Gastrocnemius medialis (tissue), 4 donors: Measurements from ENCODE around the gene SUV39H2. TPM values are rescaled to one million over a fixed set of nuclear protein-coding genes. Genes with fewer than 3 reads are reported as not detected.

Experiments used
- ATAC-seq, 2 donors: fragments of 150-250 bp; one replicate each; pipeline ENCODE4 v1.9.1; 2016
- DNase-seq, 2 donors: peaks; one replicate each; pipeline ENCODE4 v3.0.0-alpha.2; 2019
- H3K27ac ChIP-seq, 4 donors: fragments of 200-600 bp; sonication (generic); 1 replicate in 1 of 4; 2 replicates in 3 of 4; pipeline ENCODE4 v1.5.1; 2016 to 2018; ENCODE audit warnings: mild to moderate bottlenecking in 2 of 4, moderate library complexity in 1 of 4
- H3K27me3 ChIP-seq, 3 donors: fragments of 200-600 bp; sonication (generic) in 2 of 3; 1 replicate in 1 of 3; 2 replicates in 2 of 3; pipeline versions ENCODE4 v1.5.1 to v1.6.0; 2016 to 2019; ENCODE audit warnings: mild to moderate bottlenecking in 1 of 3, moderate library complexity in 1 of 3
- H3K36me3 ChIP-seq, 2 donors: fragments of 200-600 bp; sonication (generic) in 1 of 2; one replicate each; pipeline ENCODE4 v1.5.1; 2017 to 2018
- H3K4me1 ChIP-seq, 2 donors: fragments of 200-600 bp; sonication (generic) in 1 of 2; one replicate each; pipeline ENCODE4 v1.5.1; 2016 to 2017; ENCODE audit warnings: mild to moderate bottlenecking in 2 of 2
- H3K4me3 ChIP-seq, 4 donors: fragments of 200-600 bp; sonication (generic) in 3 of 4; 1 replicate in 1 of 4; 2 replicates in 3 of 4; pipeline ENCODE4 v1.5.1; 2016 to 2019; ENCODE audit warnings: mild to moderate bottlenecking in 2 of 4
- H3K9me3 ChIP-seq, 3 donors: fragments of 200-600 bp; sonication (generic) in 2 of 3; 1 replicate in 1 of 3; 2 replicates in 2 of 3; pipeline ENCODE4 v1.5.1; 2016 to 2019
- POLR2A ChIP-seq, 2 donors: fragments of 450-650 bp; IDR thresholded peaks; one replicate each; pipeline ENCODE4 v1.6.1; 2017; ENCODE audit warnings: antibody characterized with exemption in 2 of 2, mild to moderate bottlenecking in 2 of 2, moderate library complexity in 2 of 2
- in situ Hi-C, 4 donors: fragments of 200-750 bp; cut with MboI; loops; one replicate each; pipeline versions ENCODE4 v1.15.0 to v1.8.0; 2017; ENCODE audit warnings: low sequenced_read_pairs in 4 of 4
- intact Hi-C: fragments of 100-400 bp; cut with DNase I; formaldehyde crosslinking; loops from one replicate; pipeline ENCODE4 v1.15.1; 2023; ENCODE audit warnings: low total_unique reads
- total RNA-seq, 4 donors: library from RNA; depleted of rRNA; stranded (reverse); fragments of >200 nt; gene quantifications; one replicate each; pipeline versions ENCODE4 v1.1.0 to v1.2.3, GENCODE V29; 2016
- TF ChIP-seq, protein P1 (sequence below), 5 experiments: fragments of 450-650 bp in 3 of 5; fragments of 200-600 bp in 2 of 5; sonication (generic) in 2 of 5; IDR thresholded peaks in 4 of 5; conservative IDR thresholded peaks in 1 of 5; 1 replicate in 4 of 5; 2 replicates in 1 of 5; pipeline ENCODE4 v1.5.1; 2016 to 2019; ENCODE audit warnings: antibody characterized with exemption in 5 of 5, mild to moderate bottlenecking in 3 of 5, moderate library complexity in 3 of 5

SUV39H2 gene
- total RNA-seq, 4 donors from 2014 or later: 0.71 to 7.4 (median 5.0) TPM

DNA sequence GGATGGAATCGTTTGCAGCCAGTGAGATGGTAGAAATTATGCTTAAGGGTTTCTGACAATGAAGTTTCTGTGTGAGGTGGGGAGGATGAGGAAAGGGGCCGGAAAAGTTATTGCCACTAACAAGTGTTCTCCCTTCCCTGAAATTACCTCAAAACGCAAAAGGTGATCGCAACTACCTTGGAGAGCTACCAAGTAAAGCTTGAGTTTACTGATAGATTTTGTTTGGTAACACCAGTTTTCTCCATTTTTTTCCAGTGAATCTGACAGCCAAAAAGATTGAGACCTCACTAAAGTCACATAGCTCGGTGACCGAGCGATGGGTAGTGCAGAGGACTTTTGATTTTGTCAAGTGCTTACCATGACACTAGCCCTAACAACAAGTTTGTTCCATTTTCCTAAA, 1.6 kb downstream of the SUV39H2 start:
- Histone ChIP-seq H3K27ac (no peak overlapping the region), H3K4me1 (peaks cover 30 to 34% of the 10 kb centered on the region in 2 donors), H3K27me3 (no peaks in the 10 kb centered on the region), H3K9me3 (no peaks in the 10 kb centered on the region), H3K36me3 (no peaks in the 10 kb centered on the region), H3K4me3 (peak overlapping the region in 3 of 4 donors; percentile 83 to 95 (median 93))
- no peak for TF ChIP-seq POLR2A (IDR thresholded peaks at IDR 0.05)
- TF ChIP-seq, protein P1, sequence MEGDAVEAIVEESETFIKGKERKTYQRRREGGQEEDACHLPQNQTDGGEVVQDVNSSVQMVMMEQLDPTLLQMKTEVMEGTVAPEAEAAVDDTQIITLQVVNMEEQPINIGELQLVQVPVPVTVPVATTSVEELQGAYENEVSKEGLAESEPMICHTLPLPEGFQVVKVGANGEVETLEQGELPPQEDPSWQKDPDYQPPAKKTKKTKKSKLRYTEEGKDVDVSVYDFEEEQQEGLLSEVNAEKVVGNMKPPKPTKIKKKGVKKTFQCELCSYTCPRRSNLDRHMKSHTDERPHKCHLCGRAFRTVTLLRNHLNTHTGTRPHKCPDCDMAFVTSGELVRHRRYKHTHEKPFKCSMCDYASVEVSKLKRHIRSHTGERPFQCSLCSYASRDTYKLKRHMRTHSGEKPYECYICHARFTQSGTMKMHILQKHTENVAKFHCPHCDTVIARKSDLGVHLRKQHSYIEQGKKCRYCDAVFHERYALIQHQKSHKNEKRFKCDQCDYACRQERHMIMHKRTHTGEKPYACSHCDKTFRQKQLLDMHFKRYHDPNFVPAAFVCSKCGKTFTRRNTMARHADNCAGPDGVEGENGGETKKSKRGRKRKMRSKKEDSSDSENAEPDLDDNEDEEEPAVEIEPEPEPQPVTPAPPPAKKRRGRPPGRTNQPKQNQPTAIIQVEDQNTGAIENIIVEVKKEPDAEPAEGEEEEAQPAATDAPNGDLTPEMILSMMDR (IDR thresholded peaks at IDR 0.05 in 4 of 5, conservative IDR thresholded peaks at IDR 0.05 in 1 of 5): no peak
- intact Hi-C loops: no loop called here
- no peak for ATAC-seq
- in situ Hi-C loops: no loop called here
- no peak for DNase-seq

DNA sequence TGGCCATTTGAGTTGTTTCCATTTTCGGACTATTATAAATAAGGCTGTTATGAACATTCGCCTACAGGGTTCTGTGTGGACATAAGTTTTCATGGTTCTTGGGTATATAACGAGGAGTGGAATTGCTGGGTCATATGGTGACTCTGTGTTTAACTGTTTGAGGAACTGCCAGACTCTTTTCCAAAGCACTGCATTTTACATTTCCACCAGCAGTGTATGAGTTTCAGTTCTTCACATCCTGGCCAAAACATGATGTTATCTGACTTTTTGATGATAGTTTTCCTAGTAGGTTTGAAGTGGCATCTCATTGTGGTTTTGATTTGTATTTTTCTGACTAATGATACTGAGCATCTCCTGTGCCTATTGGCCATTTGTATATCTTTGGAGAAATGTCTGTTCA, 5.4 kb downstream of the SUV39H2 start:
- Histone ChIP-seq H3K9me3 (no peaks in the 10 kb centered on the region), H3K4me1 (peaks cover 8 to 11% of the 10 kb centered on the region in 2 donors), H3K27me3 (no peaks in the 10 kb centered on the region), H3K27ac (no peak overlapping the region), H3K4me3 (no peak overlapping the region), H3K36me3 (no peaks in the 10 kb centered on the region)
- TF ChIP-seq POLR2A (IDR thresholded peaks at IDR 0.05): no peak
- TF ChIP-seq, protein P1 (IDR thresholded peaks at IDR 0.05 in 4 of 5, conservative IDR thresholded peaks at IDR 0.05 in 1 of 5): no peak
- in situ Hi-C loops: no loop called here
- intact Hi-C loops: no loop called here
- DNase-seq: no peak
- ATAC-seq: no peak

DNA sequence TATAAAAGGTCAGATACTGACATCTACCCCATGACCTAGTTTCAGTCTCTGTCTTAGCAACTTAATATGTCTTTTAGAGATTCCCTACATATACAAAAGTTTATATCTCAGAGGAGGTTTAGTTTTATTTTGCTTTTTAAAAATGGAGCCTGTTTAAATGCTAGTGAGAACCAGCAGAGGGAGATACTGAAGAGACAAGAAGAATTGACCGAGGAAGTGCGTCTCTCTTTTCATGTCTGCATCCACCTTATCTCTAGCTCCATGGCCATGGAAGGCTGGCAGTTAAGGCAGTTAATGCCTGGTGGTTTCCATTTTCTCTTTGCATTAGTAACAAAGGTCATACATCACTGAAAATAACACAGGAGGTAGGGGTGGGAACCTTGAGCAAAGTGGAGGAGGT, 10.7 kb downstream of the SUV39H2 start:
- no peak for DNase-seq
- Histone ChIP-seq H3K4me3 (no peak overlapping the region), H3K27me3 (no peaks in the 10 kb centered on the region), H3K9me3 (no peaks in the 10 kb centered on the region), H3K36me3 (no peaks in the 10 kb centered on the region), H3K27ac (no peak overlapping the region), H3K4me1 (peaks cover 0 to 4% of the 10 kb centered on the region in 2 donors)
- in situ Hi-C loops: no loop called here
- TF ChIP-seq, protein P1 (IDR thresholded peaks at IDR 0.05 in 4 of 5, conservative IDR thresholded peaks at IDR 0.05 in 1 of 5): no peak
- no peak for TF ChIP-seq POLR2A (IDR thresholded peaks at IDR 0.05)
- intact Hi-C loops: no loop called here
- no peak for ATAC-seq

DNA sequence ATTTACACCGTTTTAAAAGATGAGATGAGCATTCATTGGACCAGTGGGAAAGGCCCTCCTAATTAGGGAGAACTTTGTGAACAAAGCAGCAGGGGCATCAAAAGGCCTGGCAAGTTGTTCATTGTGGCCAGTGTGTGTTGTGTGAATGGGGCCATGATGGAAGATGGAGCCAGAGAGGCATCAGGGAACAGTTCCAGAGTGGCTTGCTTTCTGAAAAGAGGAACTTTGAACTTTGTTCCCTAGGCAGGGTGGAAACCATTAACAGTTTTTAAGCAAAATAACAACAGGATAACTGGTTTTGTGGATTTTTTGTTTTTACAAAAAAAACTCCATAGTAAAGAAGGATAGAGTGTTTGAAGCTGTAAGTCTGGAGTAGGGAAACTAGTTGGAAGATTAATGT, 12.5 kb downstream of the SUV39H2 start:
- DNase-seq (no peak), ATAC-seq (no peak)
- TF ChIP-seq POLR2A (IDR thresholded peaks at IDR 0.05): no peak
- H3K36me3 ChIP-seq: no peaks in the 10 kb centered on the region
- H3K27ac ChIP-seq: no peak overlapping the region
- intact Hi-C loops: no loop called here
- no peaks in the 10 kb centered on the region for H3K27me3 ChIP-seq
- H3K9me3 ChIP-seq: no peaks in the 10 kb centered on the region
- in situ Hi-C loops: no loop called here
- H3K4me3 ChIP-seq: no peak overlapping the region
- peaks cover 0 to 4% of the 10 kb centered on the region in 2 donors for H3K4me1 ChIP-seq

DNA sequence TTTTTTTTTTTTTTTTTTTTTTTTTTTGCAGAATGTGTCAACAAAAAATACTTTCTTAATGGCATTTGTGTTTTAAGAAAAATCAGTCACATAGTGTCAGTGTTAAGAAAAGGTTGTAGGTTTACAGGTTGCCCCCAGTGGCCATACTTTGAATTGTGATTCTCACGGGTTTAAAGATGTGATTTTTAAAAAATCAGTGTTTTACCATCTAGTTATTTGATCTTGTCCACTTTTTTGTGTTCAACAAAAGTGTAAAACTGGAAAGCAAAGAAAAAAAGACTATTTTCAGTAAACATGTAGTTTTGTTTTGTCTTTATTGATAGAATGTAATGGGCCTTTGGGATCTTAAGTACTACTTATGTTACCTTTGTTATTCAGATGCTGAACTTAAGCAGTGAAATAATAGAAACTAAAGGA, 25.7 kb downstream of the SUV39H2 start:
- no peaks in the 10 kb centered on the region for H3K27me3 ChIP-seq
- no peaks in the 10 kb centered on the region for H3K9me3 ChIP-seq
- H3K36me3 ChIP-seq: peaks cover 3 to 34% of the 10 kb centered on the region in 2 donors
- TF ChIP-seq, protein P1 (IDR thresholded peaks at IDR 0.05 in 4 of 5, conservative IDR thresholded peaks at IDR 0.05 in 1 of 5): peak in 1 of 5 experiments; percentile 45
- TF ChIP-seq POLR2A (IDR thresholded peaks at IDR 0.05): no peak
- H3K4me3 ChIP-seq: no peak overlapping the region
- intact Hi-C loops: no loop called here
- ATAC-seq (no peak), DNase-seq (no peak)
- no peaks in the 10 kb centered on the region for H3K4me1 ChIP-seq
- H3K27ac ChIP-seq: no peak overlapping the region
- in situ Hi-C loops: no loop called here
